ENCODE data around the gene PIGA. TPM values are rescaled to one million over a fixed set of nuclear protein-coding genes. Genes with fewer than 3 reads are reported as not detected.

The PIGA gene
- total and polyA plus RNA-seq, 9 of the 15 experiments (the other 6 are each of a cell fraction or from before 2014, with no cell fraction given) = 14.8 to 36.9 (median 23.5) TPM

GRCh38 chrX:15274946-15275345, 60.4 kb downstream of the PIGA start:
- no peaks in the 10 kb centered on the region for H3K9me3 ChIP-seq (replicated peaks; ENCODE audit: control insufficient read depth, insufficient read depth, low read depth, low read length)
- in situ Hi-C loops (cut with MboI) = no loop called here
- 0% methylated on average over 2 of the region's 2 CpGs for WGBS (ENCODE audit: insufficient coverage, low coverage, missing lambda C conversion rate)

More at GRCh38 chrX:15274946-15275345, 60.4 kb downstream of the PIGA start:
- TF ChIP-seq KDM2B (CRISPR knock-in tag; IDR thresholded peaks at IDR 0.05) = no peak
- TF ChIP-seq CC2D1A (IDR thresholded peaks at IDR 0.05) = no peak
- no peak for TF ChIP-seq CTBP1 (IDR thresholded peaks at IDR 0.05; ENCODE audit: borderline replicate concordance)
- no peak for TF ChIP-seq RREB1 (CRISPR knock-in tag; IDR thresholded peaks at IDR 0.05)
- 0 out of 2 replicates have a peak, but pooled peaks have one; percentile 14 for TF ChIP-seq CEBPB (tag; IDR thresholded peaks at IDR 0.05)
- TF ChIP-seq SMAD3 (CRISPR knock-in tag; conservative IDR thresholded peaks at IDR 0.05) = no peak
- BruUV-seq (replicated peaks) = no TSS peak
- Histone ChIP-seq H3K4me2 (ENCODE audit: insufficient read depth, low read length) (no peak overlapping the region), H3K79me2 (ENCODE audit: control insufficient read depth, insufficient read depth, low read length) (no peaks in the 10 kb centered on the region), H3K9ac (ENCODE audit: insufficient read depth in 1 of 2, low read depth in 2 of 2, low read length in 2 of 2) (no peak overlapping the region), H3K27ac (ENCODE audit: extremely low read depth, low read depth, low read length) (no peak overlapping the region), H3K27me3 (ENCODE audit: control insufficient read depth in 2 of 2, insufficient read depth in 2 of 2, low read length in 2 of 2) (peaks cover 0 to 3% of the 10 kb centered on the region in 2 experiments; a peak in 1 of 5 replicates), H4K20me1 (replicated peaks; ENCODE audit: control insufficient read depth, insufficient read depth, low read length) (no peaks in the 10 kb centered on the region), H2AFZ (ENCODE audit: low read depth, low read length) (no peak overlapping the region), H3K4me3 (no peak overlapping the region), H3K9me1 (ENCODE audit: control insufficient read depth, insufficient read depth, low read length) (no peaks in the 10 kb centered on the region), H3K4me1 (replicated peaks in 1 of 2; ENCODE audit: control insufficient read depth in 2 of 2, insufficient read depth in 2 of 2, low read length in 2 of 2) (peaks cover 0 to 2% of the 10 kb centered on the region in 2 experiments; a peak in 2 of 5 replicates), H3K36me3 (ENCODE audit: control insufficient read depth, insufficient read depth, low read length) (no peaks in the 10 kb centered on the region)
- ChIA-PET POLR2A (no interaction called here), CTCF (ENCODE audit: low intra/inter-chr PET ratio) (no interaction called here)
- no peak for FAIRE-seq
- DNase-seq (ENCODE audit: extremely low read depth in 1 of 4, low spot score in 3 of 4) = no peak
- intact Hi-C loops (cut with micrococcal nuclease) = no loop called here
- no peak for ATAC-seq
